ENCODE measurements around the gene SSBP3. TPM values are rescaled to one million over a fixed set of nuclear protein-coding genes. Genes with fewer than 3 reads are reported as not detected.

SSBP3 gene
- total RNA-seq, 2 donors from 2014 or later = 63.8 to 76.5 TPM

GRCh38 chr1:54415991-54416390, 9.8 kb upstream of the SSBP3 start:
- H3K9ac ChIP-seq (ENCODE audit: low read depth in 2 of 2, low read length in 2 of 2) = no peak overlapping the region
- no peak overlapping the region for H3K27ac ChIP-seq
- H3K27me3 ChIP-seq = no peaks in the 10 kb centered on the region
- H3K4me1 ChIP-seq = no peaks in the 10 kb centered on the region
- H3K9me3 ChIP-seq = no peaks in the 10 kb centered on the region
- intact Hi-C loops (cut with DNase I) = no loop called here
- no peaks in the 10 kb centered on the region for H3K36me3 ChIP-seq
- TF ChIP-seq CTCF (IDR thresholded peaks at IDR 0.05) = no peak
- H3K4me3 ChIP-seq = no peak overlapping the region
- DNase-seq = no peak

GRCh38 chr1:54415533-54415932, 9.3 kb upstream of the SSBP3 start:
- no peak for TF ChIP-seq CTCF (IDR thresholded peaks at IDR 0.05)
- Histone ChIP-seq H3K4me3 (no peak overlapping the region), H3K27ac (no peak overlapping the region), H3K9ac (ENCODE audit: low read depth in 2 of 2, low read length in 2 of 2) (no peak overlapping the region), H3K36me3 (no peaks in the 10 kb centered on the region), H3K9me3 (no peaks in the 10 kb centered on the region), H3K27me3 (no peaks in the 10 kb centered on the region), H3K4me1 (no peaks in the 10 kb centered on the region)
- intact Hi-C loops (cut with DNase I) = no loop called here
- DNase-seq = no peak

DNA sequence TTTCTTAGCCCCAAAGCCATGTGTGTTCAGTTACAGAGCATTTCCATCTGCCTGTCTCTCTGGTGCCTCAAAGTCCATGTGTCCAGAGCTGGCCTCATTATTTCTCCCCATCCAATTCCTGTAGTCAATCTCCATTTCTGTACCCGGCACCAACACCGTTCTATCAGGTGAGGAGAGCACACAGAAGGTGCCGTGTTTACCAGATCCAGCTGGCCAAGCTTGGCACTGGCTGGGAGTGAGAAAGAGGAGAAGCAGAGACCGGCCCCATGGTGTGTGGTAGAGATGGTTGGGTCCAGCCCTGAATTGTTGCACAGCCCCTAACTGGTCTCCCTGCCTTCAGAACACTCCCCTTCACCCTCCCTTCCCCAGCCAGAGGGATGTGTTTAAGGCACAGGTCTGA, 7.5 kb upstream of the SSBP3 start:
- TF ChIP-seq CTCF (IDR thresholded peaks at IDR 0.05) = no peak
- Histone ChIP-seq H3K36me3 (no peaks in the 10 kb centered on the region), H3K4me1 (peaks cover 7% of the 10 kb centered on the region), H3K27ac (no peak overlapping the region), H3K27me3 (no peaks in the 10 kb centered on the region), H3K4me3 (no peak overlapping the region), H3K9me3 (no peaks in the 10 kb centered on the region), H3K9ac (ENCODE audit: low read depth in 2 of 2, low read length in 2 of 2) (no peak overlapping the region)
- DNase-seq = no peak
- intact Hi-C loops (cut with DNase I) = no loop called here

GRCh38 chr1:54413295-54413694, 7.1 kb upstream of the SSBP3 start:
- peak overlapping the region in 1 of 2 donors; percentile 52 for H3K9ac ChIP-seq (ENCODE audit: low read depth in 2 of 2, low read length in 2 of 2)
- no peaks in the 10 kb centered on the region for H3K27me3 ChIP-seq
- H3K36me3 ChIP-seq = no peaks in the 10 kb centered on the region
- DNase-seq = peak; percentile 58
- intact Hi-C loops (cut with DNase I) = no loop called here
- no peak overlapping the region for H3K4me3 ChIP-seq
- H3K27ac ChIP-seq = no peak overlapping the region
- H3K9me3 ChIP-seq = no peaks in the 10 kb centered on the region
- peaks cover 9% of the 10 kb centered on the region for H3K4me1 ChIP-seq
- no peak for TF ChIP-seq CTCF (IDR thresholded peaks at IDR 0.05)

GRCh38 chr1:54410359-54410758, 4.2 kb upstream of the SSBP3 start:
- TF ChIP-seq CTCF (IDR thresholded peaks at IDR 0.05) = no peak
- no peak for DNase-seq
- H3K27me3 ChIP-seq = no peaks in the 10 kb centered on the region
- H3K4me3 ChIP-seq = no peak overlapping the region
- no peaks in the 10 kb centered on the region for H3K36me3 ChIP-seq
- no peaks in the 10 kb centered on the region for H3K9me3 ChIP-seq
- intact Hi-C loops (cut with DNase I) = no loop called here
- peaks cover 13% of the 10 kb centered on the region for H3K4me1 ChIP-seq
- no peak overlapping the region for H3K27ac ChIP-seq
- no peak overlapping the region for H3K9ac ChIP-seq (ENCODE audit: low read depth in 2 of 2, low read length in 2 of 2)
